ENCODE measurements around the gene C19orf85. TPM values are rescaled to one million over a fixed set of nuclear protein-coding genes. Genes with fewer than 3 reads are reported as not detected.

The C19orf85 gene
- total and polyA plus RNA-seq, 10 of the 15 experiments (the other 5 are each of a cell fraction or from before 2014, with no cell fraction given) = not detected

GRCh38 chr19:55478364-55478763, 13.8 kb upstream of the C19orf85 start (continued):
- TF ChIP-seq, protein P1, sequence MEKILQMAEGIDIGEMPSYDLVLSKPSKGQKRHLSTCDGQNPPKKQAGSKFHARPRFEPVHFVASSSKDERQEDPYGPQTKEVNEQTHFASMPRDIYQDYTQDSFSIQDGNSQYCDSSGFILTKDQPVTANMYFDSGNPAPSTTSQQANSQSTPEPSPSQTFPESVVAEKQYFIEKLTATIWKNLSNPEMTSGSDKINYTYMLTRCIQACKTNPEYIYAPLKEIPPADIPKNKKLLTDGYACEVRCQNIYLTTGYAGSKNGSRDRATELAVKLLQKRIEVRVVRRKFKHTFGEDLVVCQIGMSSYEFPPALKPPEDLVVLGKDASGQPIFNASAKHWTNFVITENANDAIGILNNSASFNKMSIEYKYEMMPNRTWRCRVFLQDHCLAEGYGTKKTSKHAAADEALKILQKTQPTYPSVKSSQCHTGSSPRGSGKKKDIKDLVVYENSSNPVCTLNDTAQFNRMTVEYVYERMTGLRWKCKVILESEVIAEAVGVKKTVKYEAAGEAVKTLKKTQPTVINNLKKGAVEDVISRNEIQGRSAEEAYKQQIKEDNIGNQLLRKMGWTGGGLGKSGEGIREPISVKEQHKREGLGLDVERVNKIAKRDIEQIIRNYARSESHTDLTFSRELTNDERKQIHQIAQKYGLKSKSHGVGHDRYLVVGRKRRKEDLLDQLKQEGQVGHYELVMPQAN (conservative IDR thresholded peaks at IDR 0.05) = no peak

GRCh38 chr19:55477905-55478304, 13.4 kb upstream of the C19orf85 start:
- H3K79me2 ChIP-seq (ENCODE audit: control insufficient read depth, insufficient read depth, low read length) = peaks cover 6% of the 10 kb centered on the region
- POLR2A ChIA-PET = interaction anchor here (0.5 kb wide), 1 partner anchor 202 kb away, joined by 3 read pairs; no protein-coding TSS in a partner anchor
- H3K9me3 ChIP-seq (replicated peaks; ENCODE audit: control insufficient read depth, insufficient read depth, low read length) = no peaks in the 10 kb centered on the region
- peak overlapping the region; percentile 56 for H3K4me2 ChIP-seq (ENCODE audit: control insufficient read depth, insufficient read depth)
- CTCF ChIA-PET = interaction anchor here (2.1 to 3.7 kb wide), 3 partner anchors 11 to 176 kb away, joined by 9 to 34 read pairs (median 26); no protein-coding TSS in a partner anchor
- H3K9ac ChIP-seq (ENCODE audit: control insufficient read depth, insufficient read depth, low read length) = no peak overlapping the region
- H3K27me3 ChIP-seq (replicated peaks in 1 of 2; ENCODE audit: control insufficient read depth in 2 of 2, insufficient read depth in 2 of 2, low read length in 1 of 2) = no peaks in the 10 kb centered on the region
- no peak for TF ChIP-seq RUNX3 (IDR thresholded peaks at IDR 0.05; ENCODE audit: low read length)
- no peak for TF ChIP-seq POLR2A (IDR thresholded peaks at IDR 0.05; ENCODE audit: low read depth, low read length)
- no peak for TF ChIP-seq HDAC6 (IDR thresholded peaks at IDR 0.05; ENCODE audit: unreplicated experiment)
- TF ChIP-seq SMAD5 (IDR thresholded peaks at IDR 0.05; ENCODE audit: low read depth) = no peak
- no peak for TF ChIP-seq KLF5 (IDR thresholded peaks at IDR 0.05; ENCODE audit: partially characterized antibody)
- TF ChIP-seq STAT1 (conservative IDR thresholded peaks at IDR 0.05) = no peak
- TF ChIP-seq NFYA (IDR thresholded peaks at IDR 0.05; ENCODE audit: borderline replicate concordance, low read depth, low read length) = no peak
- no peak for TF ChIP-seq RAD51 (IDR thresholded peaks at IDR 0.05)
- no peak for TF ChIP-seq MTA3 (IDR thresholded peaks at IDR 0.05; ENCODE audit: borderline replicate concordance, low read length)
- no peak for TF ChIP-seq EP300 (IDR thresholded peaks at IDR 0.05; ENCODE audit: borderline replicate concordance in 1 of 2, control insufficient read depth in 1 of 2, low read depth in 2 of 2, low read length in 2 of 2)
- in situ Hi-C loops (cut with MboI) = no loop called here
- peaks cover 0 to 6% of the 10 kb centered on the region in 2 experiments; a peak in 2 of 4 replicates for H3K36me3 ChIP-seq (ENCODE audit: control insufficient read depth in 2 of 2, insufficient read depth in 2 of 2, low read length in 1 of 2)
- no peaks in the 10 kb centered on the region for H4K20me1 ChIP-seq (ENCODE audit: control insufficient read depth, insufficient read depth)
- H3K4me3 ChIP-seq = peak overlapping the region; percentile 85
- intact Hi-C loops (cut with micrococcal nuclease; ENCODE audit: unreplicated experiment) = no loop called here
- ATAC-seq = no peak
- 80% methylated on average over 13 of the region's 13 CpGs for WGBS (ENCODE audit: insufficient coverage, insufficient replicate concordance, low lambda C conversion rate, missing lambda C conversion rate)
- no peak overlapping the region for H2AFZ ChIP-seq (ENCODE audit: control insufficient read depth, low read depth, low read length)
- peaks cover 22% of the 10 kb centered on the region for H3K4me1 ChIP-seq (ENCODE audit: control insufficient read depth, insufficient read depth, low read length)
- no TSS peak for BruUV-seq (replicated peaks)
- no peak overlapping the region for H3K27ac ChIP-seq (ENCODE audit: control insufficient read depth, insufficient read depth)
- SMC1A ChIA-PET (ENCODE audit: uncharacterized antibody, unreplicated experiment) = interaction anchor here (0.6 kb wide), 1 partner anchor 202 kb away, joined by 3 read pairs; no protein-coding TSS in a partner anchor
- FAIRE-seq = no peak
- RAD21 ChIA-PET (ENCODE audit: unreplicated experiment) = interaction anchor here (1.9 kb wide), 1 partner anchor 26 kb away, joined by 21 read pairs; no protein-coding TSS in a partner anchor
- DNase-seq (ENCODE audit: low read depth, low spot score) = no peak

All from GM12878 (cell line).